ENCODE results near the gene SCARB2. TPM values are rescaled to one million over a fixed set of nuclear protein-coding genes. Genes with fewer than 3 reads are reported as not detected.

Gene SCARB2
- total and polyA plus RNA-seq, 9 donors, result 101 to 154 (median 120) TPM

DNA sequence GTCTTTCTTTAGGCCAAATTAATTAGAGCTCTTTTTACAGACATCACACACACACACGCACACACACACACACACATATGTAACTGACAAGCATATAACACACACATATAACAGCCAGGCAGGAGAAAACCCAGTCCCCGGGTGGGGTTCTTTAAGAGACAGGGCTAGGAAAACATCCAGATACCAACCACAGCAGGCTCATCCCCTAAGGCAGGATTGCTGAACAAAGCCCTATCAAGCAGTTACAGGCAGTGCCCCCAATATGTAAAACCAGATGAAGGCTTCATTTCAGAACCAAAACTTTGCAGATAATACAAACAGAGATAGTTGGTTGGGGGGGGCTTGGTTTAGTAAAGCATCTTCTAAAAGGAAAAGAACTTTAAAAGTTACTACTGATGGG lies 19.9 kb upstream of the SCARB2 start:
- Histone ChIP-seq H3K4me3 (ENCODE audit: low read length) (no peak overlapping the region), H3K9me3 (replicated peaks; ENCODE audit: control insufficient read depth, low read depth, low read length) (no peaks in the 10 kb centered on the region), H3K27ac (ENCODE audit: low read length) (no peak overlapping the region), H3K4me1 (ENCODE audit: control insufficient read depth, insufficient read depth, low read length) (no peaks in the 10 kb centered on the region), H3K36me3 (ENCODE audit: control insufficient read depth, insufficient read depth, low read length) (no peaks in the 10 kb centered on the region), H3K27me3 (ENCODE audit: control insufficient read depth, insufficient read depth, low read length) (no peaks in the 10 kb centered on the region)
- DNase-seq, result no peak
- WGBS (ENCODE audit: insufficient coverage), result 20% methylated on average over 1 of the region's 2 CpGs

DNA sequence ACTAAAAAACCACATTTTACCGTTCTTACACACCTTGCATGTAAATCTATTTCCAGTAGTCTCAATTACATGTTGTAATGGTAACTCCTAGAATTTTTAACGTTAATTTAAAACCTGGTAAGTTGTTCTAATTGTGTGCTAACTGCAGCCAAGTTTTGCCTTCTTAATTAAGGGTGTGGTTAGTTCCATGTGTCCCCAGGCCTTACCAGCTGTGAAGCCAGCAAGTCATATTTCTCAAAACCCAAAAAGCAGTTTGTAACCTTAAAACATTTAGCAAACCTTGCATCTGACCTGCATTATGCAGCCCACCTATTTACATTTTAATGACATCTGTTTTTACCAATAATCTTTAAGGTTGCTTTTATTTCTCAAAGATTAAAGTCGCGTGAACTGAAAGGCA lies 19.5 kb upstream of the SCARB2 start:
- H3K9me3 ChIP-seq (replicated peaks; ENCODE audit: control insufficient read depth, low read depth, low read length), result no peaks in the 10 kb centered on the region
- no peak overlapping the region for H3K27ac ChIP-seq (ENCODE audit: low read length)
- no peaks in the 10 kb centered on the region for H3K27me3 ChIP-seq (ENCODE audit: control insufficient read depth, insufficient read depth, low read length)
- no CpG with 5 or more reads among the region's 4 CpGs for WGBS (ENCODE audit: insufficient coverage)
- no peaks in the 10 kb centered on the region for H3K4me1 ChIP-seq (ENCODE audit: control insufficient read depth, insufficient read depth, low read length)
- DNase-seq, result no peak
- H3K4me3 ChIP-seq (ENCODE audit: low read length), result no peak overlapping the region
- no peaks in the 10 kb centered on the region for H3K36me3 ChIP-seq (ENCODE audit: control insufficient read depth, insufficient read depth, low read length)

DNA sequence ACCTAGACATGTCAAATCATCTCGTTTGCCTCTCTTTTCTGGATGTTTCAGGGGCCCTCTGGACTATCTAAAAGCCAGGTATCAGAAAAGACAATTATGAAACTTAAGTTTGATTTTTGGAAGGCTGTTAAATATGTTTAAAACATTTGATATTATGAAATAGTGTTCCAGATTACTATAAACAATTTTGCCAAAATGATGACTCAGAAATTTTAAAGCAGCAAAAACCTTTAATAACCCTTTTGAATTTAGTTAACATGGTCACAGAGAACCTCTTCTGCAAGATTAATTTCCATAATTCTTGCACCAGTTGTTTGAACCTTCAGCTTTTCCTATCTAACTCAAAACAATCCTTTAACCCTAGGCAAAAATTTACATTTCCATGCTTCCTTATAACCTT lies 19.1 kb upstream of the SCARB2 start:
- Histone ChIP-seq H3K27ac (ENCODE audit: low read length) (no peak overlapping the region), H3K9me3 (replicated peaks; ENCODE audit: control insufficient read depth, low read depth, low read length) (no peaks in the 10 kb centered on the region), H3K4me3 (ENCODE audit: low read length) (no peak overlapping the region), H3K27me3 (ENCODE audit: control insufficient read depth, insufficient read depth, low read length) (no peaks in the 10 kb centered on the region), H3K36me3 (ENCODE audit: control insufficient read depth, insufficient read depth, low read length) (no peaks in the 10 kb centered on the region), H3K4me1 (ENCODE audit: control insufficient read depth, insufficient read depth, low read length) (no peaks in the 10 kb centered on the region)
- DNase-seq, result no peak
- WGBS (ENCODE audit: insufficient coverage), result no CpG with 5 or more reads among the region's 1 CpG

DNA sequence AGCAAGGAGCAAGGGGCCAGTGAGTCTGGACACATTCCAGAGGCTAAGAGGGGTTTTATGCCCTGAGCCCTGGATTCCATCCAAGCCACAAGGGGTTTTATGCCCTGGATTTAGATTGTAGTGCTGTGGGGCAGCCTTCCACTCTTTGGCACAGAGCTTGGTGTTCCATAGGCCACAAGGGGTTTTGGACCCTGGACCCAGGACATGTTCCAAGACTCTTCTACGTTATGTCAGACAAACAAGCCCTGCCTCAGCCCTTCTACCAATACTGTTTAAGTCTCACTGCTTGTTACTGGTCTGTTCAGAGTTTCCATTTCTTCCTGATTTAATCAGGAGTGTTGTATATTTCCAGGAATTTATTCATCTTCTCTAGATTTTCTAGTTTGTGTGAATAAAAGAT lies 12.8 kb upstream of the SCARB2 start:
- Histone ChIP-seq H3K9me3 (replicated peaks; ENCODE audit: control insufficient read depth, low read depth, low read length) (no peaks in the 10 kb centered on the region), H3K36me3 (ENCODE audit: control insufficient read depth, insufficient read depth, low read length) (no peaks in the 10 kb centered on the region), H3K4me1 (ENCODE audit: control insufficient read depth, insufficient read depth, low read length) (no peaks in the 10 kb centered on the region), H3K4me3 (ENCODE audit: low read length) (no peak overlapping the region), H3K27me3 (ENCODE audit: control insufficient read depth, insufficient read depth, low read length) (no peaks in the 10 kb centered on the region), H3K27ac (ENCODE audit: low read length) (no peak overlapping the region)
- WGBS (ENCODE audit: insufficient coverage), result no CpG with 5 or more reads among the region's 1 CpG
- DNase-seq, result no peak

DNA sequence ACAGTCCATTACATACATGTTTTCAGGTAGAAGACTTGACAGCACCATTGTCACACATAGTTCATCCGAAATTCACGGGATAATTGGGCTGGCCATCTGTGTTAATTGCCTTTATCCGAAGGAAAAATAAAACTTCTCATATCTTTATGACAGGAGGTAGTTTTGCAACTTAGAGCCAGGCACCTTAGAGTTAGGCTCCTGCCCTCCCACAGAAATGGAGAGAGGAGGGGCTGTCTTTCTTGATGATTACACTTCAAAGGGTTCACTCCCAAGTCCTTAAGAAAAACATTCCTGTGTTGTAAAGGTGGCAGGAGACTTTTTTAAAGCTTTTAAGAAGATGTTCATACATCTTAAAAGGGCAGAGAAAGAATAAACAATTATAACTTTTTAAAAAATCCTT lies 10.5 kb upstream of the SCARB2 start:
- Histone ChIP-seq H3K27ac (ENCODE audit: low read length) (no peak overlapping the region), H3K27me3 (ENCODE audit: control insufficient read depth, insufficient read depth, low read length) (no peaks in the 10 kb centered on the region), H3K9me3 (replicated peaks; ENCODE audit: control insufficient read depth, low read depth, low read length) (no peaks in the 10 kb centered on the region), H3K4me3 (ENCODE audit: low read length) (no peak overlapping the region), H3K36me3 (ENCODE audit: control insufficient read depth, insufficient read depth, low read length) (no peaks in the 10 kb centered on the region), H3K4me1 (ENCODE audit: control insufficient read depth, insufficient read depth, low read length) (no peaks in the 10 kb centered on the region)
- no peak for DNase-seq
- WGBS (ENCODE audit: insufficient coverage), result no CpG with 5 or more reads among the region's 3 CpGs

DNA sequence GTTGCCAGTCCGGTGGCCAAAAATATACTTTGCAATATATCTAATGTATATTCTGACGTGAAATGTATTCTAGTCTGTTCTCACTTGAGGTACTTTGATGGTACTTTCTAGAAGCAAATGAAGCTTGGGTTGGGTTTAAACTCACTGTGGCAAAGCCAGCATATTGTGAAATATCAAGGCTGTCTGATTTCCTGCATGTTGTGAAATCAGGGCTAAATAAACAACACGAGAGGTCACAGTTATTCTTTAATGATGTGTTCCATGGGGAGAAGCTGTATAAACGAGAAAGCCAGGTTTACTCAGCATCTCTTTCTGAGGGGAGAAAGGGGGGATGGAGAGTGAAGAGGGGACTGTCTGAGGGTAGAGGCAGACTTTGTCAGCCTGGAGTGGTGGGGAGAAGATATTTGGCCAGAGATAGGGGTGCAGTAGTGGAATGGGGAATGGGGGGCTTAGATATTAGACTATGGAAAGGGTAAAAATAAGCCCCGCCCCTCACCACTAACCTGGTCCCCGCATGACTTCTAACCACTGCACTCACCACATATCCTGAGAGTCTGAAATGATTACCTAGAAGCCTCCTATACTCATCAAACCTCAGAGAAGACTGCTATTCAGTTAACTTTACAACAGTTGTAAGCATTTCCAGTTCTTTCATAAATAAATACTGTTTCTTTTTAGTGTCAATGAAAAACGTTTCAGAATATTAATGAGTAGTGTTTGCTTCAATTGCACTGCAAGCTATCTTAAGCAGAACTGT lies 5.9 kb upstream of the SCARB2 start:
- Histone ChIP-seq H3K36me3 (ENCODE audit: control insufficient read depth, insufficient read depth, low read length) (no peaks in the 10 kb centered on the region), H3K4me3 (ENCODE audit: low read length) (no peak overlapping the region), H3K27ac (ENCODE audit: low read length) (no peak overlapping the region), H3K4me1 (ENCODE audit: control insufficient read depth, insufficient read depth, low read length) (peaks cover 18% of the 10 kb centered on the region), H3K27me3 (ENCODE audit: control insufficient read depth, insufficient read depth, low read length) (no peaks in the 10 kb centered on the region), H3K9me3 (replicated peaks; ENCODE audit: control insufficient read depth, low read depth, low read length) (no peaks in the 10 kb centered on the region)
- DNase-seq, result no peak
- WGBS (ENCODE audit: insufficient coverage), result 41% methylated on average over 3 of the region's 7 CpGs

DNA sequence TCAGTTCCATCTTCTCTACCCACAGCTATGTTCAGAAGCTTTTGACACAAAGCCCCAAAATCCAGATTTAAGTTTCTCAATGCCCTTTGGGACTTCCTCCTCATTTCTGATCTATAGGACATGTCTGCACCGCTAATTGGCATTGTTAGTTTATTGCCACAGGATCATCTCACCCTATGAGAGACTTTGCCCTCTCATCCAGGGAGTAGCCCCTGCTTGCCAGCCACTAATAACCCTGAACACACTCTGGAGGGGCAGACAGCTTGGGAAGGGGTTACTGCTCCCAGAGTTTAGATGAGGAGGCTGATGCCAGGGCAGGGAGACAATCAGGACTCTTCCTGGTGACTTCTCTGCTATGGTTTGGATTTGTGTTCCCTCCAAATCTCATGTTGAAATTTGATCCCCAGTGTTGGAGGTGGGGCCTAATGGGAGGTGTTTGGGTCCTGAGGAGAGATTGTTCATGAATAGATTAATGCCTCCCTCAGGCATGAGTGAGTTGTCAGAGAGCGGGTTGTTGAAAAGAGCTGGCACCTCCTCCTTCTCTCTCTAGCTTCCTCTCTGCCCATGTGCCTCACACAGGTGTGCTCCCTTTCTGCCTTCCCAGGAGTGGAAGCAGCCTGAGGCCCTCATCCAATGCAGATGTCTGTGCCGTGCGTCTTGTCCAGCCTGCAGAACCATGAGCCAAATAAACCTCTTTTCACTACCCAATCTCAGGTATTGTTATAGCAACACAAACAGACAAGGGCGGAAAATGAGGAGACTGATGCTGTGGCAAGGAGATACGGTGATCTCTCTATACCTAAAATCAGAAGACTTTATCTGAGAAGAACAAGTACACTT lies 3.6 kb upstream of the SCARB2 start:
- DNase-seq, result no peak
- no peaks in the 10 kb centered on the region for H3K36me3 ChIP-seq (ENCODE audit: control insufficient read depth, insufficient read depth, low read length)
- no peak overlapping the region for H3K27ac ChIP-seq (ENCODE audit: low read length)
- no peaks in the 10 kb centered on the region for H3K9me3 ChIP-seq (replicated peaks; ENCODE audit: control insufficient read depth, low read depth, low read length)
- WGBS (ENCODE audit: insufficient coverage), result 58% methylated on average over 4 of the region's 6 CpGs
- peaks cover 28% of the 10 kb centered on the region for H3K4me1 ChIP-seq (ENCODE audit: control insufficient read depth, insufficient read depth, low read length)
- H3K4me3 ChIP-seq (ENCODE audit: low read length), result no peak overlapping the region
- H3K27me3 ChIP-seq (ENCODE audit: control insufficient read depth, insufficient read depth, low read length), result no peaks in the 10 kb centered on the region

DNA sequence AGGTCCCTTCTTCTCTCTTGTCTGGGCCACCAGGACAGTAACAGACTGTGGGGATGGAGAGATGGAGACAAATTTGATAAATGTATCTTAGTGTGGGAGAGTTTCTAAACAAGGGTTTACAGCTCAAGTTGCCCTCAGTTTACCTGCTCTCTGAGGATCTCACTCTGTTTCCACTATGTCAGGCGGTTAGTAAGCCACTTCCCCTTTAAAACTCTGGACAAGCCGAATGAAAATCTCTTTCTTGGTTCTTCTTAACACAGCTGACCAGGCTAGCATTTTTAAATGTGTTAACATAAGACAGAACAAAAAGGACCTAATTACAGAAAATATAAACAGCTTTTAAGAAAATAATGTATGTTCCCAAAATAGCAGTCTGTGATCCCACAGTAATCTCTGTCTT lies 2.9 kb upstream of the SCARB2 start:
- 78% methylated on average over 1 of the region's 2 CpGs for WGBS (ENCODE audit: insufficient coverage)
- DNase-seq, result peak; percentile 51

DNA sequence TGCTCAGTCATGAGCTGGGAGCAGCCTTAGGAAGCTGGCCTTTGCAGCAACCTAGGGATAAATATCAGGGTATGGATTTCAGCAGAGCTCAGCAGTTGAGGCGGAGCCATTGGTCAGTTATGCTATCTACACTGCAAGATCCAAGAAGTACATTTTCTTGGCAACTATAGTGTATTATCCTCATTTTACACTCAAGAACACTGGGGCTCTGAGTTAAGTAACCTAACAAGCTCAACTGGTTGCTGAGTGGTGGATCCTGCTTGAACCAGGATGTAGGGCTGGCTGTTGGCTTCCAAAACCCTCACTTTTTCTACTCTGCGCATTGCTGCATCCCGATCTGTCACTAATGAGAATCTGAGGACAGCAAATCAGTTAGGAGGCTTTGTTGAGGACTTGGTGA lies 1.5 kb upstream of the SCARB2 start:
- no CpG with 5 or more reads among the region's 3 CpGs for WGBS (ENCODE audit: insufficient coverage)
- Histone ChIP-seq H3K27ac (ENCODE audit: low read length) (no peak overlapping the region), H3K4me1 (ENCODE audit: control insufficient read depth, insufficient read depth, low read length) (peaks cover 41% of the 10 kb centered on the region), H3K9me3 (replicated peaks; ENCODE audit: control insufficient read depth, low read depth, low read length) (no peaks in the 10 kb centered on the region), H3K4me3 (ENCODE audit: low read length) (no peak overlapping the region), H3K36me3 (ENCODE audit: control insufficient read depth, insufficient read depth, low read length) (no peaks in the 10 kb centered on the region), H3K27me3 (ENCODE audit: control insufficient read depth, insufficient read depth, low read length) (no peaks in the 10 kb centered on the region)
- DNase-seq, result no peak

More for the DNA sequence above, 2.9 kb upstream of the SCARB2 start:
- H3K4me3 ChIP-seq (ENCODE audit: low read length), result no peak overlapping the region
- no peaks in the 10 kb centered on the region for H3K36me3 ChIP-seq (ENCODE audit: control insufficient read depth, insufficient read depth, low read length)
- H3K27ac ChIP-seq (ENCODE audit: low read length), result no peak overlapping the region
- no peaks in the 10 kb centered on the region for H3K9me3 ChIP-seq (replicated peaks; ENCODE audit: control insufficient read depth, low read depth, low read length)
- no peaks in the 10 kb centered on the region for H3K27me3 ChIP-seq (ENCODE audit: control insufficient read depth, insufficient read depth, low read length)
- peaks cover 35% of the 10 kb centered on the region for H3K4me1 ChIP-seq (ENCODE audit: control insufficient read depth, insufficient read depth, low read length)

DNA sequence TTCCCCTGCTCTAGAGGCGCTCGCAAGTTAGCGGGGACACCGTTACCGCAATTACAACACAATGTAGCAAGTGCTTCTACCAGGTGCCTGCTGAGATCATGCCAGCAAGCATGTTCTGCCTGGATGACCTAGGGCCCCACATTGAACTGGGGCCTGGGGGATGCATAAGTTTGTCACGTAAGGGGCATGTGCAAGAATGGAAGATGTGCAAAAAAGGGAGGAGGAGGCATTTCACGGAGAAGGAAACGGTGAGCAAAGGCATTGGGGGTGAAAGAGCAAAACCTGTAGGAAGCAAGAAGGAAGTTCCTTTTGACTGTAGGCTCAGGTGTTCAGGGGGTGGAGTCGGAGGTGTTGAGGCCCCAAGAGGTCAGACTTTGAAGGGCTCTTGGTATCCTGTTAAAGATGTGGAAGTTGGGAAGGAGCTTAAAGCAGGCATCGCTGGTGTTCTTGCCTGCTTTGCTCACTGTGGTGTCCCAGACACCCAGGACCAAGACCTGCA lies 602 bp upstream of the SCARB2 start:
- Histone ChIP-seq H3K4me3 (ENCODE audit: low read length) (peak overlapping the region; percentile 72), H3K27me3 (ENCODE audit: control insufficient read depth, insufficient read depth, low read length) (no peaks in the 10 kb centered on the region), H3K36me3 (ENCODE audit: control insufficient read depth, insufficient read depth, low read length) (peaks cover 6% of the 10 kb centered on the region), H3K4me1 (ENCODE audit: control insufficient read depth, insufficient read depth, low read length) (peaks cover 47% of the 10 kb centered on the region), H3K9me3 (replicated peaks; ENCODE audit: control insufficient read depth, low read depth, low read length) (no peaks in the 10 kb centered on the region), H3K27ac (ENCODE audit: low read length) (peak overlapping the region; percentile 96)
- DNase-seq, result no peak
- 33% methylated on average over 5 of the region's 10 CpGs for WGBS (ENCODE audit: insufficient coverage)

Data from muscle of leg (tissue), 11 donors.